Natural killer cell (primary cell): ENCODE results near the gene CSNK2A1. TPM values are rescaled to one million over a fixed set of nuclear protein-coding genes. Genes with fewer than 3 reads are reported as not detected.

Experiments
- ATAC-seq, 3 donors: fragments of 150-1000 bp in 2 of 3; fragments of 200-7000 bp in 1 of 3; cut with Tn5 transposase; 1 replicate in 1 of 3; 2 replicates in 2 of 3; pipeline ENCODE4 v1.10.0; 2021; ENCODE audit warnings: mild to moderate bottlenecking in 2 of 3, moderate library complexity in 2 of 3
- DNase-seq, 2 donors: peaks; one replicate each; pipeline versions ENCODE4 v3.0.0 to v3.0.0-alpha.2; 2013 to 2021; ENCODE audit warnings: mixed read lengths in 1 of 2
- H3K27ac ChIP-seq: one replicate; pipeline ENCODE4 v1.5.1; 2013; ENCODE audit warnings: mild to moderate bottlenecking, low read length
- H3K27me3 ChIP-seq: one replicate; pipeline ENCODE4 v1.6.1; 2013; ENCODE audit warnings: low read length; ENCODE audit not compliant: control insufficient read depth, insufficient read depth
- H3K36me3 ChIP-seq: one replicate; pipeline ENCODE4 v1.6.1; 2013; ENCODE audit warnings: low read length; ENCODE audit not compliant: control insufficient read depth, insufficient read depth
- H3K4me1 ChIP-seq: one replicate; pipeline ENCODE4 v1.6.1; 2013; ENCODE audit warnings: low read length; ENCODE audit not compliant: control insufficient read depth, insufficient read depth
- H3K4me3 ChIP-seq: one replicate; pipeline ENCODE4 v1.5.1; 2013; ENCODE audit warnings: low read length
- H3K9me3 ChIP-seq: one replicate; pipeline ENCODE4 v1.6.1; 2013; ENCODE audit warnings: low read length; ENCODE audit not compliant: control insufficient read depth, insufficient read depth
- H3K27ac Mint-ChIP-seq, 2 donors: one replicate each; pipeline ENCODE4 v1.8.0; 2022; ENCODE audit warnings: mild to moderate bottlenecking in 2 of 2, mixed read lengths in 2 of 2, moderate library complexity in 1 of 2
- H3K27me3 Mint-ChIP-seq, 2 donors: one replicate each; pipeline ENCODE4 v1.8.0; 2022; ENCODE audit warnings: low read depth in 2 of 2, mixed read lengths in 2 of 2
- H3K36me3 Mint-ChIP-seq: one replicate; pipeline ENCODE4 v1.8.0; 2022; ENCODE audit warnings: mixed read lengths
- H3K4me1 Mint-ChIP-seq, 2 donors: one replicate each; pipeline ENCODE4 v1.8.0; 2022; ENCODE audit warnings: mixed read lengths in 2 of 2
- H3K4me3 Mint-ChIP-seq: one replicate; pipeline ENCODE4 v1.8.0; 2022; ENCODE audit warnings: mild to moderate bottlenecking, moderate library complexity, mixed read lengths
- H3K9me3 Mint-ChIP-seq, 2 donors: one replicate each; pipeline ENCODE4 v1.8.0; 2022; ENCODE audit warnings: mixed read lengths in 2 of 2
- CTCF ChIP-seq: fragments of 200-600 bp; IDR thresholded peaks from one replicate; pipeline ENCODE4 v1.8.0; 2022; ENCODE audit warnings: antibody characterized with exemption
- WGBS: methylation state at CpG from one replicate; pipeline ENCODE4 v1.1.7; 2013; ENCODE audit warnings: missing lambda C conversion rate; ENCODE audit not compliant: insufficient coverage; 5-methylcytosine and 5-hydroxymethylcytosine counted together
- intact Hi-C: fragments of 100-400 bp; cut with micrococcal nuclease; formaldehyde crosslinking; loops from one replicate; pipeline ENCODE4 v1.14.2; 2022
- total RNA-seq, 4 donors: library from RNA; stranded (reverse); fragments of 120-200 nt in 1 of 4; gene quantifications; one replicate each; pipeline versions ENCODE4 v1.2.3 to v1.2.4, GENCODE V29; 2013 to 2022

The CSNK2A1 gene
- total RNA-seq, 3 donors from 2014 or later (not counting 1 experiment from before 2014, with no cell fraction given), result 88.8 to 92.6 (median 88.9) TPM

GRCh38 chr20:573414-574296 is 30.1 kb upstream of the CSNK2A1 start:
- intact Hi-C loops, result no loop called here
- 78% methylated on average over 9 of the region's 12 CpGs for WGBS
- no peaks in the 10 kb centered on the region for H3K9me3 Mint-ChIP-seq
- no peak overlapping the region for H3K4me3 Mint-ChIP-seq
- H3K36me3 ChIP-seq, result no peaks in the 10 kb centered on the region
- no peaks in the 10 kb centered on the region for H3K4me1 ChIP-seq
- H3K4me1 Mint-ChIP-seq, result no peaks in the 10 kb centered on the region
- ATAC-seq (no peak), DNase-seq (no peak)
- no peak overlapping the region for H3K27ac ChIP-seq
- no peak overlapping the region for H3K4me3 ChIP-seq
- H3K27ac Mint-ChIP-seq, result no peak overlapping the region
- TF ChIP-seq CTCF, result no peak
- peaks cover 29 to 37% of the 10 kb centered on the region in 2 donors for H3K27me3 Mint-ChIP-seq
- H3K9me3 ChIP-seq, result no peaks in the 10 kb centered on the region
- H3K27me3 ChIP-seq, result no peaks in the 10 kb centered on the region
- H3K36me3 Mint-ChIP-seq, result no peaks in the 10 kb centered on the region

- Mint-ChIP-seq H3K27me3 (peaks cover 29 to 37% of the 10 kb centered on the region in 2 donors), H3K4me3 (no peak overlapping the region), H3K4me1 (no peaks in the 10 kb centered on the region), H3K36me3 (no peaks in the 10 kb centered on the region), H3K27ac (no peak overlapping the region), H3K9me3 (no peaks in the 10 kb centered on the region)
- Histone ChIP-seq H3K36me3 (no peaks in the 10 kb centered on the region), H3K27ac (no peak overlapping the region), H3K9me3 (no peaks in the 10 kb centered on the region), H3K4me3 (no peak overlapping the region), H3K27me3 (peaks cover under 1% of the 10 kb centered on the region), H3K4me1 (no peaks in the 10 kb centered on the region)
- 73% methylated on average over 7 of the region's 7 CpGs for WGBS
- ATAC-seq (no peak), DNase-seq (no peak)
- no peak for TF ChIP-seq CTCF
- intact Hi-C loops, result no loop called here
Observed at GRCh38 chr20:572727-573126, 29.1 kb upstream of the CSNK2A1 start.

GRCh38 chr20:571754-572441 is 28.3 kb upstream of the CSNK2A1 start:
- no peaks in the 10 kb centered on the region for H3K36me3 Mint-ChIP-seq
- H3K27ac Mint-ChIP-seq, result no peak overlapping the region
- Histone ChIP-seq H3K4me1 (no peaks in the 10 kb centered on the region), H3K36me3 (no peaks in the 10 kb centered on the region), H3K4me3 (no peak overlapping the region), H3K27ac (no peak overlapping the region), H3K9me3 (no peaks in the 10 kb centered on the region), H3K27me3 (peaks cover 6% of the 10 kb centered on the region)
- no peaks in the 10 kb centered on the region for H3K4me1 Mint-ChIP-seq
- no peak for TF ChIP-seq CTCF
- ATAC-seq, result no peak
- H3K9me3 Mint-ChIP-seq, result no peaks in the 10 kb centered on the region
- peaks cover 35 to 37% of the 10 kb centered on the region in 2 donors for H3K27me3 Mint-ChIP-seq
- intact Hi-C loops, result no loop called here
- WGBS, result 63% methylated on average over 24 of the region's 24 CpGs
- no peak overlapping the region for H3K4me3 Mint-ChIP-seq
- DNase-seq, result no peak
